ENCODE results near the gene PALD1.

- TF ChIP-seq CTCF (conservative IDR thresholded peaks at IDR 0.05), result no peak
- no peak for TF ChIP-seq ZFX (IDR thresholded peaks at IDR 0.05)
These were observed 124.3 kb downstream of the PALD1 start, which contains the start of gene PRF1 for GRCh38 chr10:70602665-70603448.
